Measurements from ENCODE around the gene TRMT11. TPM values are rescaled to one million over a fixed set of nuclear protein-coding genes. Genes with fewer than 3 reads are reported as not detected.

The TRMT11 gene
- total RNA-seq, 4 donors from 2014 or later: 21.5 to 69.2 (median 47.8) TPM

DNA sequence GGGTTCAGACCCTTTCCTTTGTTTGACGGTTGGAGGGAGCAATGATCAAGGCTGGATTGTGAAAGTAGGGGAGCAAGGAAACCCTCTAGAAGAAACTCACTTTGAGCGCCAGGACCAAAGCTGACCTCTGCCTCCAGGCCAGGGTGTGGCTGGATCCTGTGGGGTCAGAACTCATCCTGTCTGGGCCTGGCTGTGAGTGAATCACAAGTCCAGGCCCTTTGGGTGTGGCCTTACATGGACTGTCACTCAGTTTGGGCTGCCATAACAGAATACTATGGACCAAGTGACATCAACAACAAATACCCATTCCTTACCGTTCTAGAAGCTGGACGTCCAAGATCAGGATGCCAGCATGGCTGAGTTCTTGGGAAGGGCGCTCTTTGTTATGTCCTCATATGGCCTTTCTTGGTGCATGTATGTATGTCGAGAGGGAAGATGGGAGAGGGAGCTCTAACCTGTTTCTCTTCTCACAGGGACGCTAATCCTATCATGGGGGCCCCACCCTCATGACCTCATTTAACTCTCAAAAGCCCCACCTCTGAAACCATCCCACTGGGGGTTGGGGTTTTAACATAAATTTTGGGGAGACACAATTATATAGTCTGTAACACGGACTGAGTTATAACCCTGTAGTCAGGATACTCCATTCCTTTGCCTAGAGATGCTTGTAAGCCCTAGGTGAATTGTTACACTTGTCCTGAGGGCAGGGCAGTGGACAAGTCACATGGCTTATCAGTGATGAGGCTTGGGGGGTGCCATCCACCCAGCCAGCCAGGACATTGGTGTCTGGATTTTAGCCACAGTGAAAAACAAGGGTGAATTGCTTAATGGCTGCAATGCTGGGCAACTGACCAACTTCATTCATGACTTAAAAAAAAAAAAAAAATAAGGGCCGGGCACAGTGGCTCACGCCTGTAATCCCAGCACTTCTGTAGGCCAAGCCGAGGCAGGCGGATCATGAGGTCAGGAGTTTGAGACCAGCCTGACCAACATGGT is 80.0 kb downstream of the TRMT11 start:
- H3K27me3 ChIP-seq: no peaks in the 10 kb centered on the region
- H3K27ac ChIP-seq: peak overlapping the region in 1 of 2 donors; percentile 72
- peaks cover 0 to 12% of the 10 kb centered on the region in 2 donors for H3K4me1 ChIP-seq
- no peaks in the 10 kb centered on the region for H3K9me3 ChIP-seq
- H3K4me3 ChIP-seq: no peak overlapping the region
- H3K36me3 ChIP-seq: no peaks in the 10 kb centered on the region
- TF ChIP-seq, protein P1, sequence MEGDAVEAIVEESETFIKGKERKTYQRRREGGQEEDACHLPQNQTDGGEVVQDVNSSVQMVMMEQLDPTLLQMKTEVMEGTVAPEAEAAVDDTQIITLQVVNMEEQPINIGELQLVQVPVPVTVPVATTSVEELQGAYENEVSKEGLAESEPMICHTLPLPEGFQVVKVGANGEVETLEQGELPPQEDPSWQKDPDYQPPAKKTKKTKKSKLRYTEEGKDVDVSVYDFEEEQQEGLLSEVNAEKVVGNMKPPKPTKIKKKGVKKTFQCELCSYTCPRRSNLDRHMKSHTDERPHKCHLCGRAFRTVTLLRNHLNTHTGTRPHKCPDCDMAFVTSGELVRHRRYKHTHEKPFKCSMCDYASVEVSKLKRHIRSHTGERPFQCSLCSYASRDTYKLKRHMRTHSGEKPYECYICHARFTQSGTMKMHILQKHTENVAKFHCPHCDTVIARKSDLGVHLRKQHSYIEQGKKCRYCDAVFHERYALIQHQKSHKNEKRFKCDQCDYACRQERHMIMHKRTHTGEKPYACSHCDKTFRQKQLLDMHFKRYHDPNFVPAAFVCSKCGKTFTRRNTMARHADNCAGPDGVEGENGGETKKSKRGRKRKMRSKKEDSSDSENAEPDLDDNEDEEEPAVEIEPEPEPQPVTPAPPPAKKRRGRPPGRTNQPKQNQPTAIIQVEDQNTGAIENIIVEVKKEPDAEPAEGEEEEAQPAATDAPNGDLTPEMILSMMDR (IDR thresholded peaks at IDR 0.05): no peak
- no peak for TF ChIP-seq POLR2A (IDR thresholded peaks at IDR 0.05)
- no peak for DNase-seq
- intact Hi-C loops (cut with DNase I; ENCODE audit: low total_unique reads): no loop called here

GRCh38 chr6:126067073-126067472 is 80.7 kb downstream of the TRMT11 start:
- no peaks in the 10 kb centered on the region for H3K36me3 ChIP-seq
- H3K27ac ChIP-seq: no peak overlapping the region
- no peak for DNase-seq
- H3K4me3 ChIP-seq: no peak overlapping the region
- TF ChIP-seq POLR2A (IDR thresholded peaks at IDR 0.05): no peak
- TF ChIP-seq, protein P1 (IDR thresholded peaks at IDR 0.05): no peak
- H3K9me3 ChIP-seq: no peaks in the 10 kb centered on the region
- peaks cover 0 to 12% of the 10 kb centered on the region in 2 donors for H3K4me1 ChIP-seq
- intact Hi-C loops (cut with DNase I; ENCODE audit: low total_unique reads): no loop called here
- no peaks in the 10 kb centered on the region for H3K27me3 ChIP-seq

- peak; percentile 42 to 51 for DNase-seq
- Histone ChIP-seq H3K27me3 (no peaks in the 10 kb centered on the region), H3K36me3 (no peaks in the 10 kb centered on the region), H3K4me1 (peaks cover 0 to 8% of the 10 kb centered on the region in 2 donors), H3K27ac (peak overlapping the region; percentile 77 to 88), H3K4me3 (no peak overlapping the region), H3K9me3 (no peaks in the 10 kb centered on the region)
- intact Hi-C loops (cut with DNase I; ENCODE audit: low total_unique reads): no loop called here
- TF ChIP-seq POLR2A (IDR thresholded peaks at IDR 0.05): no peak
- TF ChIP-seq, protein P1 (IDR thresholded peaks at IDR 0.05): no peak
These were observed 83.1 kb downstream of the TRMT11 start for GRCh38 chr6:126069449-126069848.

- Histone ChIP-seq H3K27ac (peak overlapping the region; percentile 77 to 88), H3K4me1 (peaks cover 0 to 6% of the 10 kb centered on the region in 2 donors), H3K27me3 (no peaks in the 10 kb centered on the region), H3K4me3 (no peak overlapping the region), H3K36me3 (no peaks in the 10 kb centered on the region), H3K9me3 (no peaks in the 10 kb centered on the region)
- DNase-seq: peak; percentile 37 to 72
- intact Hi-C loops (cut with DNase I; ENCODE audit: low total_unique reads): no loop called here
- TF ChIP-seq POLR2A (IDR thresholded peaks at IDR 0.05): no peak
- TF ChIP-seq, protein P1 (IDR thresholded peaks at IDR 0.05): no peak
These were observed 84.8 kb downstream of the TRMT11 start for GRCh38 chr6:126071000-126071647.

GRCh38 chr6:126072172-126072571 is 85.8 kb downstream of the TRMT11 start:
- TF ChIP-seq, protein P1 (IDR thresholded peaks at IDR 0.05): no peak
- TF ChIP-seq POLR2A (IDR thresholded peaks at IDR 0.05): no peak
- H3K27me3 ChIP-seq: no peaks in the 10 kb centered on the region
- H3K36me3 ChIP-seq: no peaks in the 10 kb centered on the region
- no peaks in the 10 kb centered on the region for H3K9me3 ChIP-seq
- intact Hi-C loops (cut with DNase I; ENCODE audit: low total_unique reads): no loop called here
- no peak for DNase-seq
- H3K4me1 ChIP-seq: peaks cover 0 to 6% of the 10 kb centered on the region in 2 donors
- H3K4me3 ChIP-seq: no peak overlapping the region
- peak overlapping the region; percentile 77 to 88 for H3K27ac ChIP-seq
